ENCODE data around the gene FPR1.

The FPR1 gene

GRCh38 chr19:51751655-51752054, at the start of gene FPR1:
FPR1 (minus strand) TSS chr19:51751878; CDS start chr19:51746994, 4,884 bp downstream.
- DNase-seq: no peak

GRCh38 chr19:51800473-51801244, 49.0 kb upstream of the FPR1 start:
- DNase-seq: no peak

DNA sequence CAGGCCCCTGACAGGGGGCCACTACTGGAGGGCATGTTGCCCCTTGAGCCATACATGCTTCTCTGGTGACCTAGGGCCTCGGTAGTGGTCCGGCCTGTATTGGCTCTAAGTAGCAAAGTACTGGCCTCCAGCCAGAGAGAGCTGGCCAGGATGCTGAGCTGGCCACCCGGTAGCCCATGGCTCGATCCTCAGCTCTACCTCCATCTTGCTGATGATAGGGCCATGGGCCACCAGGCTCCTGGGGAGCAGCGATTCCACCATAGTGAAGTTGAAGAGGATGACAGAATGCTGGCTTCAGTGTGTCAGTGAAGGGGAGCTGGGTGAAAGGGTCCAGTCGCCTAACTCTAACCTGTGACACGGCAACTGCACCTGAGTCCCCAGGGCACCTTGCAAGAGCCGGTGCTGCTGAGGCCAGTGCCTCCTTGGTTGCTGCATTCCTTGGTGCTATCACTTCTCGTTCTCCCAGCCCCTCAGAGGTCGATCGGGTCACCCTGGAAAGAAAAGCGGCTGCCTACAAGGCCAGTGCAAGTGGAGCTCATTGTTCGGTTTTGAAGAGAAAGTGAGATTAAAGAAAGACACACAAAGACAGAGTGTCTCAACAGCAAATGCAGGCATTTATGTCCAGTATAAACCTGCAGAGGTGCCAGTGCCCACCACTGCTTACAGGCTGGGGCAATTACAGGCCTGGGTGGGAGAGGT, 48.2 kb upstream of the FPR1 start:
- DNase-seq: no peak

GRCh38 chr19:51799034-51799773, 47.5 kb upstream of the FPR1 start:
- DNase-seq: no peak

DNA sequence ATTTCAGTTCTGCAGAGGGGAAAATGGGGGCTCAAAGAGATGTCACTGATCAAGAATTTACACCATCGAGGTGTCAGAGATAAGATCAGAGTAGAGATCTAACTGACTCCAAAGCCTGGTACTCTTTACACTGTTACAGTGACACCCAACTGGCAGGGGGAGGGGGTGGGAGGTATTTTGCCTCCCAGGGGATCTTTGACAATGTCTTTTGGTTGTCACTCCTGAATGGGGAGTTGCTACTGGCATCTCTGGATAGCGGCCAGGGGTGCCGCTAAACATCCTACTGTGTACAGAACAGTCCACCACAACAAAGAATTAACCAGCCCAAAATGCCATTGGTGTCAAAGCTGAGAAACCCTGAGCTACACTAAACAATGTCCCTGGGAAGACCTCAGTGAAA, 46.4 kb upstream of the FPR1 start:
- no peak for DNase-seq

DNA sequence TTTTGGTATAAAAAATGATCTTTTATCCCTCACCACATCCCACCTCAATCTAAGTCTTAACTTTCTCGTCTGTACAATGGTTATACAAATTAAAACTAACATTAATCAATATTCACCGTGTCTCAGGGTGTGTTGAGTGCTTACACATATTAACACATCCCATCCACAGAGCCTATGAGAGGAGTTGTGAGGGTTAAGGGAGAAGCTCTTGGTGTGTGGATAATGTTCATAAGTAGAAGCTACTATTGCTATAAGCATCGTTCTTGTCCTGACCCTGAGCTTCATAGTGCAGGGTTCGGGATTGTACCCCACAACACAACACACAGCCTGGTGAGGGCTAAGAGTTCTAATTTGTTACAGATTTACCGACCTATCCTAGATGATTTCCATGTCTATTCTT, 45.8 kb upstream of the FPR1 start:
- no peak for DNase-seq

DNA sequence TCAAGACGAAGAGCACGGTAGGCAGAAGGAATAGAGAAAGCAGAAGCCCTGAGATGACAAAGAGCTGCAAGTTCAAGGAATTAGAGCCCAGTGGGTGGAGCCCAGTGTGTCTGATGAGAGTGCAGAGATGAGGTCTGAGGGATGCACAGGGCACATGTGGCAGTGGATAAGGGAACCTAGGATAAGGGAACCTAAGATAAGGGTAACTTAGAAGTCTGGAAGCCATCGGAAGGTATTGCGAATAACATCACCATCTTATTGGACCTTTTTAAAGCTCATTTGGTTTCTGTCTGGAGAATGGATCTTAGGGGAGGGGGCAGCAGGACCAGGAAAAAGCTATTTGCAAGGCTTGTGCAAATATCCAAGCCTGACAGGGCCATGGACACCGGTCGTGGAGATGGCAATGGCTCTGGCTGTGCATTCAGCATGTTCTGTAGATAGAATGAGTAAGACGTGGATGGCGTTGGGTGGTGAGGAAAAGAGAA, 44.6 kb upstream of the FPR1 start:
- no peak for DNase-seq

DNA sequence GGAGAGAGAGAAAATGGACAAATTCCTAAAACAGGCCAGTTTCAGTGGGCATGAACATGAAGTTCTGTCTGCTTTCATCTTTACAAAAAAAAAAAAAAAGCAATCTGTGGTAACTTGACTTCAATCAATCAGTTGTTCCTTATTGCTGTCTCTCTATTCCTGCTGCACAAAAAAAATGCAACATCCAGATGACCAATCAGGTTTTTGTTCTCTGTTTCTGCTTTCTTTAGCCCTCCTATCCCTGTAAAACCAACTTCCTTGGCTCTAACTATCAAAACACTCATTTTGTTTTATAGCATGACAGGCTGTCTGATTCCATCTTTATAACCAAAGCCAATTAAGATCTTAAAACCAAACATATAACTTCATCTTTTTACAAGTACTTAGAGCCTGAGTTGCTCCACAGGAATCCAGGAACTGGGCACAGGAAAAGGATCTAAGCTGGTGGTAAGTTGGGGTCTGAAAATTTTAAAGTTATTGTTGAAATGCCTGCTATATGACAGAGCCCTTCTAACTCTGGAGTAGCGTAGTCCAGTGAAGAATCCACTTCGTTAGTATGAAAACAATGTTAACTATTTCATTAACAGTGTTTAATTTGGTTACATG, 43.3 kb upstream of the FPR1 start, which contains the start of gene FPR3:
FPR3 (plus strand) TSS at position 273 of the 606 bp plus-strand sequence. CDS start 28,592 bp downstream, outside the sequence.
- DNase-seq: no peak

DNA sequence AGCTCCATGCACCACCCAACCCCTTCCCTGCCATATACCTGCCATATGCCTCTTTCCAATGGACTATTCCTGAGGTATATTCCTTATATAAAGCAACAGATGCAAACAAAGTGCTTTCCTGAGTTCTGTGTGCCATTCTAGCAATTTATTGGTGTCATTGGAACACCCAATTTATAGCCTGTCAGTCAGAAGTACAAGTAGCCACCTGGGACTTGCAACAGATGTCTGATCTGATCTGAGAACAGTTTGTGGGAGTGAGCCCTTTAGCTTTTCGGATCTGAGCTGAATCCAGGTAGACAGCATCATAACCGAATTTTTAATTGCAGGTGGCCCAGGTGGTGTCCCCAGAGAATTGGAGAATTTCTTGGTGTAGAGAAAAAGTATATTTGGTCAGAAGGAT, 42.3 kb upstream of the FPR1 start:
- DNase-seq: no peak

DNA sequence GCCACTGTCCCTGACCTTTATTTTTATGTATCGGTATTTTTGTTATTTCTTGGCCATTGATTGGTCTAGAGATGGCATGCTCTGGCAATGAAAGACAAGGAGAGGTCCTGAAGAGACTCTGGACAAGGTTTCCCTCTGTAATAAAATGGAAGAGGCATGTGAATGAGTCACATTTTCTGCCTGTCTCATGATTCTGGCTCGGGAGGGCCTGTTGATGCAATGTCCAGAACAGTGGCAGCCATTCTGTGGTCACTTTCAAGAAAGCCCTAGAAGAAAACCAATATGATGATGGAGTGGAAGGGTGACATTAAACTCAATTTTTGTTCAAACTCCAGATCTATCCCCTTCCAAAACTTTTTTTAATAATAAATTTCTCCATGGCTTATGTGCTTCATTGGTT, 41.3 kb upstream of the FPR1 start:
- no peak for DNase-seq

GRCh38 chr19:51789061-51789795, 37.5 kb upstream of the FPR1 start:
- DNase-seq: no peak

DNA sequence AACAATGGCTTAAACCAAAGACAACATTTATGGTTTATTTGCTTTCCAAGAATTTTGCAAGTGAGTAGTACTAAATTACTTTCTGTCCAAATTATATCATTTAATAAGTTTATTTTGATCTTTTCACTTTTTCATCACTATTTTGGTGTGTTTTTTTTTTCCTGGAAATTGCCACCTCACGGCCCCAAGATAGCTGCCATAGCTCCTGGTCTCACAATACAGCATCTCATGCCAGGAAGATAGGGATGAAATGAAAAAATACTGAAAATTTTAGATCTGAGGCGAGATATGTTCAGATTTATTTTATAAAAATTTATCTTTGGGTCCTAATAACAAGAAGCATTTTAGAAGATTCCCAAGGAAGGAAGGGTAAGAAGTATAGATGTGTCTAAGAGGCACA, 36.4 kb upstream of the FPR1 start:
- no peak for DNase-seq

DNA sequence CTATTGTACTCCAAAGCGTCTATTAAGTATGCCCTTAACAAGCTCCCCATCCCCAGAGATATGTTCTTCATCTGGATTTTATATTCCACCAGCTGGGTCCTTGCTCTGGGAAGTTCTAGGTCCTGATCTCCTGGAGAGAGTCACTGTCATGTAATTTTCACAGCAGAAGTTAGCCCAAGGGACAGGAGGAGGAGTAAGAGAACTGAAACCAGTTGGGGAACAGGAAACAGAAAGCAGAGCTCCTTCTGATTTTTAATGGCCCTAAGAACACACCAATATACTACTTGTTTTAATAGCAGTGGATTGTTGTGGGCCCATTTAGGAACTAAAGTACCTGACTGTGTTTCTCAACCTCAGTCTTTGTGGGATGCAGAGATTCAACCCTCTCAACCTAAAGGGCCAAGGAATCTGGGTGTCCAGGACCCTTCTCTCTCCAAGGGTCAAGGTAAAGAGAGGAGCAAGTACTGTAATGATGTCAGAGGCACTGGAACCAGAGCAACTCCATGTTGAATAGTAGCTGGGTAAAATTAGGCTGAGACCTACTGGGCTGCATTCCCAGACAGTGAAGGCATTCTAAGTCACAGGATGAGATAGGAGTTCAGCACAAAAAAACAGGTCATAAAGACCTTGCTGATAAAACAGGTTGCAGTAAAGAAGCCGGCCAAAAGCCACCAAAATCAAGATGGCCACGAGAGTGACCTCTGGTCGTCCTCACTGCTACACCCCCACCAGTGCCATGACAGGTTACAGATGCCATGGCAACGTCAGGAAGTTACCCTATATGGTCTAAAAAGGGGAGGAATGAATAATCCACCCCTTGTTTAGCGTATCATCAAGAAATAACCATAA, 35.2 kb upstream of the FPR1 start:
- DNase-seq: no peak

GRCh38 chr19:51784922-51785690, 33.4 kb upstream of the FPR1 start:
- no peak for DNase-seq

DNA sequence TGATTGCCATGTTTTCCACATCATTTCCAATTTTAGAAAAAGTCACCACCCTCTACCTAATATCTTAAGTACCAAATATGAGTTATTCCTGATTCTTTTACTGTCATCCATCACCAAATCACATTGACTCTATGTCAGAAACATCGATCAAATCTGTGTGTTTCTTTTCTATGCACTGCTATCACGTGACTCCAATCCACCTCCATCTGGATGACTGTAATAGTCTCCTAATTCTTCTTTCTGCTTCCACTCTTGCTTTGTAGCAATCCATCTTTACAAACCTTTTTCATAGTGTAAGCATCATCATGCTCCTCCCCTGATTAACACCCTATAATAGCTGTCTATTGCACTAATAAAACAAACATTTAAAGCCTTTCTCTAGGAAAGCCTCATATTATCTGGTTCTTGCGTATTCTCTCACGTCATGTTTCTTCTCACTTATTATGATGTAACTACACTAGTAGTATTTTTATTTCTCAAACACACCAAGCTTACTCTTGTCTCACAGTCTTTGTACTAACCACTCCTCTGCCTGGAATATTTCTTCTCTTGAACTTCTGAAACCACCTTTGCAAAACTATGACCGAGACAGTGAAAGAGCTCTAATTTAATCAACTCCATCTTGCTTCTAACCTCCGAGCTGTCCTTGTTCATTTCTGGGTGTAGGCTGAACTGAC, 32.6 kb upstream of the FPR1 start:
- DNase-seq: no peak

GRCh38 chr19:51783372-51783771, 31.7 kb upstream of the FPR1 start:
- DNase-seq: no peak

- no peak for DNase-seq
Observed at GRCh38 chr19:51781999-51782398, 30.3 kb upstream of the FPR1 start.

DNA sequence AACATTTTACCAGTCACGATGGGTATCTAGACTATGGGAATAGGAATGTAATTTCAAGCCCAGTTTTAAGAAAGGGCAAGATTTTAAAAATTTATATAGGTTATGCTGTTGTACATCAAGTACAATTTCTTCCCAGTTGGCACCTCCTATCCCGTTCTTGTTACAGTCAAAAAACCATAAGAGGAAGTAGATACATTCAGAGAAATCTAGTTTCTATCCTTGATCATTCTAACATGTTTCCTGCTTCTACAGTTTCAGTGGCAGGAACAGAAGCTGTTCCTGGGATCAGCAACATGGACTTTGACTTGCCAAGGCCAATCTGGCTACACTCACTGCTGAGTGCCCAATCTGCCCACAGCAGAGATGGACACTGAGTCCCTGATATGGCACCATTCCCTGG, 28.6 kb upstream of the FPR1 start:
- no peak for DNase-seq

DNA sequence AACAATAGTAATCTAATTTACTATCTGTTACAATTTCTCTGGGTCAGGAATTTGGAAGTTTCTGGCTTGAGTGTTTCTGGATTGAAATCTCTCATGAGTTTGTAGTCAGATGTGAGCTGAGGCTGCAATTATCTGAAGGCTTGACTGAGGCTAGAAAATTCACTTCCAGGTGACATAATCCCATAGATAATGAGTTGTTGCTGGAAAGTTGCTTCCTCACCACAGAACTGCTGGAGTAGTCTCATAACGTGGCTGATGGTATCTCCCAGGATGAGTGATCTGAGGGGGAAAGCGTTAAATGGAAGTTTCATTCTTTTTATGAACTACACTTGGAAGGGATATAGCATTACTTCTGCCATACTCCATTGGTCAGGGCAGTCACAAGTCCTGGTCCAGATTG, 28.0 kb upstream of the FPR1 start:
- DNase-seq: no peak

DNA sequence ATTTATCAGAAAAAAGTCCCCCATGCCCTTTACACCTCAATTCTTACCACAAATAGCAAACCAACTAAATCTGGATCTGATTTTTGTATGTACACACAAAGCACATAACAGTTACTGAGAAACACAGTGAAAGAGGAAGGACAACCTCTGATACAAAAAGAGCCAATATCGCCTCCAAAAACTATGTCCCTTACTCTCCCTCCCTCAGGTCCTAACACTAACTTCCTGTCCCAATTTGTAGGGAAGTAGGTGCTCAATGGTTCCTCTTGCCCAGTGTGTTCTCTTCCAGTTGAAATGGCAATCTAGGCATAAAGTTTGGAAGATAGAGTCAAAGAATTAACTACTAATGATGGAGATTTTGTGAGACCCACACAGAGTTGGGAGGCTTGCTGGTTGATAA, 27.5 kb upstream of the FPR1 start:
- no peak for DNase-seq

Data from activated T-cell treated with anti-CD3 and anti-CD28 coated beads, Interleukin-2, amount 50 U/mL, for 1 hour (primary cell).